NB4 (cell line): Measurements from ENCODE around the gene ADGRL3.

Experiments
- DNase-seq: peaks from one replicate; pipeline ENCODE4 v3.0.0; 2010; ENCODE audit warnings: low read depth
- H3K4me3 ChIP-seq: one replicate; pipeline ENCODE4 v1.5.1; 2011; ENCODE audit warnings: mild to moderate bottlenecking, low read depth, low read length, moderate library complexity
- CTCF ChIP-seq: IDR thresholded peaks from one replicate; pipeline ENCODE4 v1.5.1; 2012; ENCODE audit warnings: low read depth, low read length
- MAX ChIP-seq: IDR thresholded peaks from 2 replicates; pipeline ENCODE4 v1.6.1; 2011; ENCODE audit warnings: low read depth, low read length
- MYC ChIP-seq: IDR thresholded peaks from 2 replicates; pipeline ENCODE4 v1.6.1; 2011; ENCODE audit warnings: low read depth, low read length
- POLR2A ChIP-seq: IDR thresholded peaks from 2 replicates; pipeline ENCODE4 v1.6.1; 2011; ENCODE audit warnings: mild to moderate bottlenecking; ENCODE audit not compliant: insufficient read length; ENCODE audit errors: extremely low read depth

The ADGRL3 gene

GRCh38 chr4:61824454-61824853 lies 624.3 kb downstream of the ADGRL3 start:
- no peak for DNase-seq
- TF ChIP-seq CTCF (no peak), POLR2A (no peak), MYC (no peak), MAX (no peak)
- H3K4me3 ChIP-seq, result no peak overlapping the region

GRCh38 chr4:61827907-61828391 lies 627.8 kb downstream of the ADGRL3 start:
- H3K4me3 ChIP-seq, result no peak overlapping the region
- DNase-seq, result no peak
- no peak for TF ChIP-seq CTCF
- TF ChIP-seq MAX, result no peak
- TF ChIP-seq MYC, result no peak
- no peak for TF ChIP-seq POLR2A

GRCh38 chr4:61828960-61829359 lies 628.8 kb downstream of the ADGRL3 start:
- no peak for DNase-seq
- no peak for TF ChIP-seq POLR2A
- no peak for TF ChIP-seq MYC
- no peak for TF ChIP-seq MAX
- no peak for TF ChIP-seq CTCF
- H3K4me3 ChIP-seq, result no peak overlapping the region

GRCh38 chr4:61831987-61832386 lies 631.9 kb downstream of the ADGRL3 start:
- H3K4me3 ChIP-seq, result no peak overlapping the region
- no peak for DNase-seq
- no peak for TF ChIP-seq MYC
- no peak for TF ChIP-seq MAX
- TF ChIP-seq POLR2A, result no peak
- TF ChIP-seq CTCF, result no peak

GRCh38 chr4:61837395-61837794 lies 637.3 kb downstream of the ADGRL3 start:
- no peak overlapping the region for H3K4me3 ChIP-seq
- no peak for TF ChIP-seq POLR2A
- no peak for TF ChIP-seq MYC
- no peak for TF ChIP-seq CTCF
- TF ChIP-seq MAX, result no peak
- DNase-seq, result no peak
